K562 (cell line): Measurements from ENCODE around the gene MEPE. TPM values are rescaled to one million over a fixed set of nuclear protein-coding genes. Genes with fewer than 3 reads are reported as not detected.

Experiments
- ATAC-seq: fragments of 200-7000 bp; cut with Tn5 transposase; 3 replicates; pipeline ENCODE4 v1.9.1; 2020; ENCODE audit warnings: moderate library complexity
- BruUV-seq: library from RNA; stranded (reverse); fragments of 400-500 nt; replicated peaks from 2 replicates; lab custom pipeline; 2021; lab: Mats Ljungman, UMichigan
- CTCF ChIA-PET: fragments of 300-600 bp; formaldehyde crosslinking; extraction: SDS; loops from one replicate; lab custom pipeline; 2021; ENCODE audit warnings: low intra/inter-chr PET ratio; lab: Yijun Ruan, JAX
- POLR2A ChIA-PET: fragments of 300-600, 350-650 bp; sonication (Branson Sonifier 250); formaldehyde crosslinking; extraction: SDS; loops from one replicate; lab custom pipeline; 2021; ENCODE audit warnings: antibody characterized with exemption, inconsistent platforms; lab: Yijun Ruan, JAX
- DNase-seq, 4 experiments: peaks; one replicate each; pipeline versions ENCODE4 v3.0.0 to v3.0.0-alpha.2; 2011 to 2018; ENCODE audit warnings: low spot score in 3 of 4, mixed read lengths in 3 of 4; ENCODE audit errors: extremely low read depth in 1 of 4
- FAIRE-seq: peaks from 2 replicates; lab custom pipeline; 2011; peaks lifted over from hg19 to GRCh38; lab: Jason Lieb, UNC
- H2AFZ ChIP-seq: 2 replicates; pipeline ENCODE4 v1.6.0; 2011; ENCODE audit warnings: low read depth, low read length, control low read depth, inconsistent platforms
- H3K27ac ChIP-seq: fragments of 200-600 bp; 3 replicates; pipeline ENCODE4 v1.8.0; 2011; ENCODE audit warnings: low read depth, mild to moderate bottlenecking, control low read depth, inconsistent platforms, low read length, moderate library complexity, mixed read lengths; ENCODE audit errors: extremely low read depth
- H3K27me3 ChIP-seq, 2 experiments: fragments of 300-600 bp in 1 of 2; 2 replicates in 1 of 2; 3 replicates in 1 of 2; pipeline versions ENCODE4 v1.6.0 to v1.8.0; 2011; ENCODE audit warnings: inconsistent platforms in 2 of 2, low read length in 2 of 2, mild to moderate bottlenecking in 1 of 2, mixed read lengths in 1 of 2, moderate library complexity in 1 of 2; ENCODE audit not compliant: control insufficient read depth in 2 of 2, insufficient read depth in 2 of 2
- H3K36me3 ChIP-seq: fragments of 300-600 bp; 3 replicates; pipeline ENCODE4 v1.8.0; 2011; ENCODE audit warnings: mild to moderate bottlenecking, low read length, inconsistent platforms; ENCODE audit not compliant: control insufficient read depth, insufficient read depth
- H3K4me1 ChIP-seq, 2 experiments: fragments of 200-600 bp in 1 of 2; replicated peaks in 1 of 2; 2 replicates in 1 of 2; 3 replicates in 1 of 2; pipeline versions ENCODE4 v1.5.1 to v1.8.0; 2011; ENCODE audit warnings: inconsistent platforms in 2 of 2, low read length in 2 of 2, mild to moderate bottlenecking in 1 of 2, mixed read lengths in 1 of 2, moderate library complexity in 1 of 2; ENCODE audit not compliant: control insufficient read depth in 2 of 2, insufficient read depth in 2 of 2
- H3K4me2 ChIP-seq: 2 replicates; pipeline ENCODE4 v1.6.1; 2011; ENCODE audit warnings: low read length, control low read depth, inconsistent platforms, mixed read lengths; ENCODE audit not compliant: insufficient read depth
- H3K4me3 ChIP-seq: fragments of 200-600 bp; sonication (generic), shearing (Covaris generic); 2 replicates; pipeline ENCODE4 v1.5.1; 2016; ENCODE audit warnings: control low read depth, inconsistent platforms
- H3K79me2 ChIP-seq: fragments of 200-600 bp; 3 replicates; pipeline ENCODE4 v1.8.0; 2011; ENCODE audit warnings: low read length, inconsistent platforms; ENCODE audit not compliant: control insufficient read depth, insufficient read depth
- H3K9ac ChIP-seq, 2 experiments: 2 replicates each; pipeline versions ENCODE4 v1.6.0 to v1.6.1; 2011; ENCODE audit warnings: low read depth in 2 of 2, low read length in 2 of 2, control low read depth in 1 of 2, inconsistent platforms in 1 of 2, mild to moderate bottlenecking in 1 of 2, mixed read lengths in 1 of 2; ENCODE audit not compliant: insufficient read depth in 1 of 2
- H3K9me1 ChIP-seq: one replicate; pipeline ENCODE4 v1.6.0; 2011; ENCODE audit warnings: inconsistent platforms, mild to moderate bottlenecking, low read length, moderate library complexity; ENCODE audit not compliant: control insufficient read depth, insufficient read depth
- H3K9me3 ChIP-seq: replicated peaks from 2 replicates; pipeline ENCODE4 v1.5.1; 2011; ENCODE audit warnings: low read depth, low read length, inconsistent platforms; ENCODE audit not compliant: control insufficient read depth, insufficient read depth
- H4K20me1 ChIP-seq: replicated peaks from 2 replicates; pipeline ENCODE4 v1.6.1; 2011; ENCODE audit warnings: low read length, inconsistent platforms, mixed read lengths; ENCODE audit not compliant: control insufficient read depth, insufficient read depth
- CUX1 ChIP-seq: fragments of 200-800 bp; sonication (Bioruptor generic); IDR thresholded peaks from 2 replicates; pipeline ENCODE4 v1.6.1; 2016; ENCODE audit warnings: missing genetic modification characterization, missing compliant biosample characterization
- HDAC2 ChIP-seq: fragments of 450-650 bp; IDR thresholded peaks from 2 replicates; pipeline ENCODE4 v1.6.1; 2016; ENCODE audit warnings: mild to moderate bottlenecking
- HES1 ChIP-seq: fragments of 450-650 bp; IDR thresholded peaks from 2 replicates; pipeline ENCODE4 v1.6.1; 2016; ENCODE audit warnings: low read depth, mild to moderate bottlenecking, moderate library complexity
- NFIC ChIP-seq: fragments of 450-650 bp; IDR thresholded peaks from 2 replicates; pipeline ENCODE4 v1.6.1; 2017; ENCODE audit warnings: mild to moderate bottlenecking, inconsistent platforms
- RBM25 ChIP-seq: fragments of 200-400 bp; formaldehyde crosslinking; IDR thresholded peaks from 2 replicates; pipeline ENCODE4 v1.6.1; 2018; ENCODE audit warnings: low read length, low read depth, moderate library complexity; ENCODE audit not compliant: severe bottlenecking
- SLC30A9 ChIP-seq: fragments of 250-450 bp; sonication (Bioruptor Pico); IDR thresholded peaks from 2 replicates; pipeline ENCODE4 v1.8.0; 2022; ENCODE audit warnings: mild to moderate bottlenecking, moderate library complexity
- ZNF57 ChIP-seq: fragments of 450-650 bp; formaldehyde crosslinking; IDR thresholded peaks from 2 replicates; pipeline ENCODE4 v1.4.0; 2020; ENCODE audit warnings: mild to moderate bottlenecking, moderate library complexity
- ZSCAN29 ChIP-seq: fragments of 450-650 bp; IDR thresholded peaks from 2 replicates; pipeline ENCODE4 v1.6.1; 2017
- WGBS: fragments of 100-300 bp; shearing (Covaris generic); methylation state at CpG from one replicate; pipeline ENCODE4 v1.1.6; 2016; ENCODE audit warnings: low coverage, mixed read lengths; ENCODE audit not compliant: insufficient coverage; ENCODE audit errors: missing lambda C conversion rate; 5-methylcytosine and 5-hydroxymethylcytosine counted together
- in situ Hi-C: fragments of 300-500 bp; cut with MboI; formaldehyde crosslinking; loops from 4 replicates; pipeline ENCODE4 v1.15.0; 2018; ENCODE audit warnings: inconsistent platforms, mixed read lengths
- intact Hi-C: fragments of 100-400 bp; cut with micrococcal nuclease; formaldehyde crosslinking; loops from 2 replicates; pipeline ENCODE4 v1.14.2; 2022
- polyA plus RNA-seq, 8 experiments: library from polyadenylated mRNA; depleted of rRNA in 4 of 8; stranded (reverse) in 5 of 8; unstranded in 3 of 8; fragments of >200 nt; fragmentation: Nextera tagmentation in 2 of 8; fragmentation: Illumina TruSeq in 1 of 8; extraction: Ambion mirVana in 2 of 8; extraction: Trizol in 1 of 8; gene quantifications; 2 replicates each; pipeline versions ENCODE4 v1.2.1 to v1.2.3, GENCODE V29; 2011 to 2014; ENCODE audit warnings: inconsistent platforms in 1 of 8, missing spikeins in 1 of 8
- total RNA-seq, 7 experiments: library from RNA; depleted of rRNA in 6 of 7; stranded (reverse); fragments of >200 nt in 6 of 7; fragmentation: Illumina TruSeq in 2 of 7; extraction: Trizol in 2 of 7; gene quantifications; 2 replicates each; pipeline versions ENCODE4 v1.2.1 to v1.2.3, GENCODE V29; 2011 to 2021; ENCODE audit warnings: low replicate concordance in 1 of 7

Gene MEPE
- total and polyA plus RNA-seq, 9 of the 15 experiments (the other 6 are each of a cell fraction or from before 2014, with no cell fraction given): not detected

- BruUV-seq: no TSS peak
- Histone ChIP-seq H3K36me3 (no peaks in the 10 kb centered on the region), H3K4me3 (no peak overlapping the region), H3K4me2 (no peak overlapping the region), H3K4me1 (no peaks in the 10 kb centered on the region), H3K27me3 (0 out of 5 replicates have a peak, but pooled peaks cover 0 to 3% of the 10 kb centered on the region in 2 experiments), H3K27ac (no peak overlapping the region), H2AFZ (no peak overlapping the region), H3K9ac (no peak overlapping the region), H4K20me1 (no peaks in the 10 kb centered on the region), H3K79me2 (no peaks in the 10 kb centered on the region), H3K9me1 (no peaks in the 10 kb centered on the region), H3K9me3 (no peaks in the 10 kb centered on the region)
- TF ChIP-seq HES1: no peak
- no peak for TF ChIP-seq ZNF57 (CRISPR knock-in tag)
- TF ChIP-seq RBM25: no peak
- TF ChIP-seq SLC30A9: no peak
- no peak for TF ChIP-seq CUX1 (CRISPR knock-in tag)
- no peak for TF ChIP-seq ZSCAN29
- TF ChIP-seq HDAC2: no peak
- TF ChIP-seq NFIC: no peak
- in situ Hi-C loops (loop anchor here (5.0 to 10.0 kb wide), 3 partner anchors 119 to 659 kb away; partner anchors contain the start of gene SPP1), intact Hi-C loops (no loop called here)
- ChIA-PET CTCF (no interaction called here), POLR2A (interaction anchor here (0.7 kb wide), 1 partner anchor 178 kb away, joined by 3 read pairs; no protein-coding TSS in a partner anchor)
- DNase-seq (no peak), FAIRE-seq (no peak), ATAC-seq (no peak)
- 3% methylated on average over 6 of the region's 8 CpGs for WGBS
Measured at GRCh38 chr4:87855559-87855958, 22.8 kb downstream of the MEPE start.
